ENCODE results near the gene STAT5B. TPM values are rescaled to one million over a fixed set of nuclear protein-coding genes. Genes with fewer than 3 reads are reported as not detected.

The STAT5B gene
- total and polyA plus RNA-seq, 9 of the 15 experiments (the other 6 are each of a cell fraction or from before 2014, with no cell fraction given) = 20.8 to 176 (median 92.4) TPM

DNA sequence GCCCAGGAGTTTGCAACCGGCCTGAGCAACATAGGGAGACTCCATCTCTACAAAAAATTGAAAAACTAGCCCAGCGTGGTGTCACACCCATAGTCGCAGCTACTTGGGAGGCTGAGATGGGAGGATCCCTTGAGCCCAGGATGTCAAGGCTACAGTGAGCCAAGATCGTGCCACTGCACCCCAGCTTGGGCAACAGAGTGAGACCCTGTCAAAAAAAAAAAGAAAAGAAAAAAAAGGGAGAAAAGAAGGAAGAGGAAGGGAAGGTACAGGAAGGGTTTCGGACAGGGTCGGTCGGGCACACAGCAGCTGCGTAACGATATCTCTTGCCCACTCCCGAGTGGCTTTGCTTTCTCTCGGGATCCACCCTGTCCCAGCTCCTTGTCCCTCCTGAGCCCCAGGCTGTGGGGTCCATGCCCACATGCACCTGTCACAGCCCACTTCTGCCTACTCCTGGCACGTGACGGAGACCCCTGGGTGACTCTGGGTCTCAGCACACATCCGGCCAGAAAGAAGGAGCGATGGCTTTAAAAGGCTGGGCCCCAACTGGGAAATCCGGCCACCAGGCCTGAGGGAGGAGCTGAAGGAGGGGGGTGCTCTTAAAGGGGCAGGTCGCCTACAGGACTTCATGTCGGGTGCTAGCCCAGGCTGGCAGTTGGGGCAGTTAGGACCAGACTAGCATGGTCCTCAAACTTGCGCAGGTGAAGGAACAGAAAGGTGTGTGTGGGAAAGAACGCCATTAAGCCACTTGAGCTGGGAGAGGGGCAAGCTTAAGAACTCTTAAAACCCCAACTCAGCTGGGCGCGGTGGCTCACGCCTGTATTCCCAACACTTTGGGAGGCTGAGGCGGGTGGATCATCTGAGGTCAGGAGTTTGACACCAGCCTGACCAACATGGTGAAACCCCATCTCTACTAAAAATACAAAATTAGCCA, 82.0 kb downstream of the STAT5B start, which contains the start of gene GHDC (continued):
- TF ChIP-seq HEY1 (CRISPR knock-in tag; IDR thresholded peaks at IDR 0.05; ENCODE audit: borderline replicate concordance) = no peak
- TF ChIP-seq PBX2 (CRISPR knock-in tag; IDR thresholded peaks at IDR 0.05; ENCODE audit: low read depth) = no peak
- no peak for TF ChIP-seq PBX2 (tag; conservative IDR thresholded peaks at IDR 0.05; ENCODE audit: low read depth)
- no peak; the same call in 1 of the 2 replicates for TF ChIP-seq ARID1B (IDR thresholded peaks at IDR 0.05)
- TF ChIP-seq CEBPG (CRISPR knock-in tag; IDR thresholded peaks at IDR 0.05) = no peak
- TF ChIP-seq CEBPG (tag; conservative IDR thresholded peaks at IDR 0.05 in 1 of 2, IDR thresholded peaks at IDR 0.05 in 1 of 2) = no peak
- TF ChIP-seq PCBP1 (IDR thresholded peaks at IDR 0.05; ENCODE audit: low read depth, low read length, poor library complexity, severe bottlenecking) = no peak
- TF ChIP-seq POU5F1 (IDR thresholded peaks at IDR 0.05; ENCODE audit: borderline replicate concordance, low read depth, low read length, partially characterized antibody) = no peak
- TF ChIP-seq, protein P1, sequence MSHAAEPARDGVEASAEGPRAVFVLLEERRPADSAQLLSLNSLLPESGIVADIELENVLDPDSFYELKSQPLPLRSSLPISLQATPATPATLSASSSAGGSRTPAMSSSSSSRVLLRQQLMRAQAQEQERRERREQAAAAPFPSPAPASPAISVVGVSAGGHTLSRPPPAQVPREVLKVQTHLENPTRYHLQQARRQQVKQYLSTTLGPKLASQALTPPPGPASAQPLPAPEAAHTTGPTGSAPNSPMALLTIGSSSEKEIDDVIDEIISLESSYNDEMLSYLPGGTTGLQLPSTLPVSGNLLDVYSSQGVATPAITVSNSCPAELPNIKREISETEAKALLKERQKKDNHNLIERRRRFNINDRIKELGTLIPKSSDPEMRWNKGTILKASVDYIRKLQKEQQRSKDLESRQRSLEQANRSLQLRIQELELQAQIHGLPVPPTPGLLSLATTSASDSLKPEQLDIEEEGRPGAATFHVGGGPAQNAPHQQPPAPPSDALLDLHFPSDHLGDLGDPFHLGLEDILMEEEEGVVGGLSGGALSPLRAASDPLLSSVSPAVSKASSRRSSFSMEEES (CRISPR knock-in tag; IDR thresholded peaks at IDR 0.05) = no peak
- TF ChIP-seq JUN (IDR thresholded peaks at IDR 0.05; ENCODE audit: borderline replicate concordance, low read depth, low read length) = no peak
- no peak for TF ChIP-seq JUN (CRISPR knock-in tag; IDR thresholded peaks at IDR 0.05; ENCODE audit: borderline replicate concordance)
- TF ChIP-seq ELF4 (CRISPR knock-in tag; IDR thresholded peaks at IDR 0.05) = no peak
- no peak for TF ChIP-seq ZNF316 (IDR thresholded peaks at IDR 0.05)
- TF ChIP-seq CC2D1A (IDR thresholded peaks at IDR 0.05) = no peak; the same call in 1 of the 2 replicates
- TF ChIP-seq ZNF395 (CRISPR knock-in tag; IDR thresholded peaks at IDR 0.05) = no peak
- no peak for TF ChIP-seq ATF4 (CRISPR knock-in tag; IDR thresholded peaks at IDR 0.05)
- no peak for TF ChIP-seq KLF10 (CRISPR knock-in tag; IDR thresholded peaks at IDR 0.05)
- TF ChIP-seq SIN3B (IDR thresholded peaks at IDR 0.05; ENCODE audit: low read depth) = no peak
- TF ChIP-seq POLR2H (tag; IDR thresholded peaks at IDR 0.05; ENCODE audit: low read depth) = no peak
- TF ChIP-seq SREBF2 (CRISPR knock-in tag; IDR thresholded peaks at IDR 0.05) = no peak

Data from K562 (cell line).